ENCODE results near the gene C1orf53.

C1orf53 gene

GRCh38 chr1:197908716-197909220 lies 6.3 kb downstream of the C1orf53 start:
- DNase-seq, result no peak

- DNase-seq, result no peak
These were observed 7.0 kb downstream of the C1orf53 start for GRCh38 chr1:197909384-197909783.

GRCh38 chr1:197910120-197910991 lies 7.9 kb downstream of the C1orf53 start:
- no peak for DNase-seq

- no peak for DNase-seq
These were observed 8.9 kb downstream of the C1orf53 start for GRCh38 chr1:197911111-197911856.

- no peak for DNase-seq
These were observed 9.6 kb downstream of the C1orf53 start for GRCh38 chr1:197911857-197912696.

GRCh38 chr1:197912739-197913494 lies 10.5 kb downstream of the C1orf53 start:
- DNase-seq, result no peak

- no peak for DNase-seq
These were observed 11.3 kb downstream of the C1orf53 start for GRCh38 chr1:197913495-197914276.

GRCh38 chr1:197914510-197914909 lies 12.1 kb downstream of the C1orf53 start:
- DNase-seq, result no peak

- no peak for DNase-seq
These were observed 12.9 kb downstream of the C1orf53 start for GRCh38 chr1:197915260-197915861.

GRCh38 chr1:197915862-197916499 lies 13.6 kb downstream of the C1orf53 start:
- DNase-seq, result no peak

- no peak for DNase-seq
These were observed 14.1 kb downstream of the C1orf53 start for GRCh38 chr1:197916500-197916983.

- DNase-seq, result no peak
These were observed 15.6 kb downstream of the C1orf53 start for GRCh38 chr1:197917805-197918651.

GRCh38 chr1:197918807-197919345 lies 16.4 kb downstream of the C1orf53 start:
- no peak for DNase-seq

- no peak for DNase-seq
These were observed 17.1 kb downstream of the C1orf53 start for GRCh38 chr1:197919346-197920066.

- DNase-seq, result no peak
These were observed 17.6 kb downstream of the C1orf53 start for GRCh38 chr1:197920067-197920396.

GRCh38 chr1:197920414-197921117 lies 18.1 kb downstream of the C1orf53 start:
- no peak for DNase-seq

GRCh38 chr1:197921235-197922069 lies 19.0 kb downstream of the C1orf53 start:
- DNase-seq, result no peak

Data from central memory CD4-positive, alpha-beta T cell (primary cell).